Spleen (tissue), 7 donors: ENCODE results near the gene PACS1.

ENCODE experiments used
- POLR2A ChIP-seq, 3 donors: fragments of 450-650 bp; IDR thresholded peaks; one replicate each; pipeline ENCODE4 v1.5.1; 2017; ENCODE audit warnings: antibody characterized with exemption in 3 of 3, mild to moderate bottlenecking in 1 of 3
- POLR2AphosphoS5 ChIP-seq, 3 donors: sonication (generic); formaldehyde crosslinking; IDR thresholded peaks; one replicate each; pipeline ENCODE4 v1.5.1; 2017; ENCODE audit warnings: antibody characterized with exemption in 3 of 3
- TF ChIP-seq, protein P1 (sequence below), 11 experiments: fragments of 200-600 bp in 7 of 11; fragments of 450-650 bp in 4 of 11; sonication (generic) in 4 of 11; IDR thresholded peaks in 8 of 11; conservative IDR thresholded peaks in 3 of 11; 1 replicate in 7 of 11; 2 replicates in 4 of 11; pipeline versions ENCODE4 v1.4.0 to v1.8.0; 2016 to 2021; ENCODE audit warnings: antibody characterized with exemption in 11 of 11, inconsistent platforms in 4 of 11, mild to moderate bottlenecking in 1 of 11
- donor health status: DM: no; HTN: no; CAD: no; lungs with moderate emphysema.
- donor health status: DM: no; HTN: no; CAD: no.
- donor health status: DM: no; HTN: no; CAD: no.

DNA sequence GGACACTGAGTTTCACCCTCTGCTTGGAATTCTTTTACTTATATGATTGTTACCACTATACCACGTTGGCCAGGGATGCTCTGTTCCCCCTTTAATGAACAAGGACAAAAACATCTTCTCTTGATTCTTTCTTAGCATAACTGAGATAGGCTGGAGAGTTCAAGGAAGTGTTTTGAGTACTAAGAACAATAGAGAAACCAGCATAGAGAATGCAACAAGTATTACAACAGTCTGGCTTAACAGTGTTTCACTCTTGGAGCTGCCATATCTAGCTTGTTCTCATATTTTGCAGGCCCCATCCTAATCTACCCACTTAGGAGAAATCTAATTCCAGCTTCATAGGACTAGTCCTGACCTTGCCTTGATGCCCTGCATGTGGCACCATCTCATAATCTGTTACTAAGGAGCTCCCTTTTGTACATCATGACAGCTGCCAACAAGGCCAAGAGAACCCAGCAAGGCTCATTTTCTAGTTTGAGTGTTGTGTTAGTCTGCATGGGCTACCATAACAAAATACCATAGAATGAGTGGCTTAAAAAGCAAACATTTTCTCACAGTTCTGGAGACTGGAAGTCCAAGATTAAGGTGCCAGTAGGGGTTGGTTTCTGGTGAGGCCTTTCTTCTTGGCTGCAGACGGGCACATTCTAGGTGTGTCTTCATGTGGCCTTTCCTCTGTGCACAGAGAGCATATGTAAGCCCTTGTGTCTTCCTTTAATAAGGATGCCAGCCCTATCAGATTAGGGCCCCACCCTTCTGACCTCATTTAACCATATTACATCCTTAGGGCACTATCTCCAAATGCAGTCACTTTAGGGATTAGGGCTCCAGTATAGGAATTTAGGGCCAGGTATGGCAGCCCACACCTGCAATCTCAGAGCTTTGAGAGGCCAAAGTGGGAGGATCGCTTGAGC is 37.8 kb downstream of the PACS1 start:
- TF ChIP-seq POLR2A (IDR thresholded peaks at IDR 0.05) (no peak), POLR2AphosphoS5 (IDR thresholded peaks at IDR 0.05) (no peak)
- TF ChIP-seq, protein P1, sequence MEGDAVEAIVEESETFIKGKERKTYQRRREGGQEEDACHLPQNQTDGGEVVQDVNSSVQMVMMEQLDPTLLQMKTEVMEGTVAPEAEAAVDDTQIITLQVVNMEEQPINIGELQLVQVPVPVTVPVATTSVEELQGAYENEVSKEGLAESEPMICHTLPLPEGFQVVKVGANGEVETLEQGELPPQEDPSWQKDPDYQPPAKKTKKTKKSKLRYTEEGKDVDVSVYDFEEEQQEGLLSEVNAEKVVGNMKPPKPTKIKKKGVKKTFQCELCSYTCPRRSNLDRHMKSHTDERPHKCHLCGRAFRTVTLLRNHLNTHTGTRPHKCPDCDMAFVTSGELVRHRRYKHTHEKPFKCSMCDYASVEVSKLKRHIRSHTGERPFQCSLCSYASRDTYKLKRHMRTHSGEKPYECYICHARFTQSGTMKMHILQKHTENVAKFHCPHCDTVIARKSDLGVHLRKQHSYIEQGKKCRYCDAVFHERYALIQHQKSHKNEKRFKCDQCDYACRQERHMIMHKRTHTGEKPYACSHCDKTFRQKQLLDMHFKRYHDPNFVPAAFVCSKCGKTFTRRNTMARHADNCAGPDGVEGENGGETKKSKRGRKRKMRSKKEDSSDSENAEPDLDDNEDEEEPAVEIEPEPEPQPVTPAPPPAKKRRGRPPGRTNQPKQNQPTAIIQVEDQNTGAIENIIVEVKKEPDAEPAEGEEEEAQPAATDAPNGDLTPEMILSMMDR (IDR thresholded peaks at IDR 0.05 in 8 of 11, conservative IDR thresholded peaks at IDR 0.05 in 3 of 11): no peak
